K562 (cell line): Measurements from ENCODE around the gene DAGLB. TPM values are rescaled to one million over a fixed set of nuclear protein-coding genes. Genes with fewer than 3 reads are reported as not detected.
A peak's percentile ranks its signal among the peaks of the same experiment; 100 is the strongest.

Experiments used
- ATAC-seq: fragments of 200-7000 bp; cut with Tn5 transposase; 3 replicates; pipeline ENCODE4 v1.9.1; 2020; ENCODE audit warnings: moderate library complexity
- BruUV-seq: library from RNA; stranded (reverse); fragments of 400-500 nt; replicated peaks from 2 replicates; lab custom pipeline; 2021; lab: Mats Ljungman, UMichigan
- CTCF ChIA-PET: fragments of 300-600 bp; formaldehyde crosslinking; extraction: SDS; loops from one replicate; lab custom pipeline; 2021; ENCODE audit warnings: low intra/inter-chr PET ratio; lab: Yijun Ruan, JAX
- POLR2A ChIA-PET: fragments of 300-600, 350-650 bp; sonication (Branson Sonifier 250); formaldehyde crosslinking; extraction: SDS; loops from one replicate; lab custom pipeline; 2021; ENCODE audit warnings: antibody characterized with exemption, inconsistent platforms; lab: Yijun Ruan, JAX
- DNase-seq, 4 experiments: peaks; one replicate each; pipeline versions ENCODE4 v3.0.0 to v3.0.0-alpha.2; 2011 to 2018; ENCODE audit warnings: low spot score in 3 of 4, mixed read lengths in 3 of 4; ENCODE audit errors: extremely low read depth in 1 of 4
- FAIRE-seq: peaks from 2 replicates; lab custom pipeline; 2011; peaks lifted over from hg19 to GRCh38; lab: Jason Lieb, UNC
- H2AFZ ChIP-seq: 2 replicates; pipeline ENCODE4 v1.6.0; 2011; ENCODE audit warnings: low read depth, low read length, control low read depth, inconsistent platforms
- H3K27ac ChIP-seq: fragments of 200-600 bp; 3 replicates; pipeline ENCODE4 v1.8.0; 2011; ENCODE audit warnings: low read depth, mild to moderate bottlenecking, control low read depth, inconsistent platforms, low read length, moderate library complexity, mixed read lengths; ENCODE audit errors: extremely low read depth
- H3K27me3 ChIP-seq, 2 experiments: fragments of 300-600 bp in 1 of 2; 2 replicates in 1 of 2; 3 replicates in 1 of 2; pipeline versions ENCODE4 v1.6.0 to v1.8.0; 2011; ENCODE audit warnings: inconsistent platforms in 2 of 2, low read length in 2 of 2, mild to moderate bottlenecking in 1 of 2, mixed read lengths in 1 of 2, moderate library complexity in 1 of 2; ENCODE audit not compliant: control insufficient read depth in 2 of 2, insufficient read depth in 2 of 2
- H3K36me3 ChIP-seq: fragments of 300-600 bp; 3 replicates; pipeline ENCODE4 v1.8.0; 2011; ENCODE audit warnings: mild to moderate bottlenecking, low read length, inconsistent platforms; ENCODE audit not compliant: control insufficient read depth, insufficient read depth
- H3K4me1 ChIP-seq, 2 experiments: fragments of 200-600 bp in 1 of 2; replicated peaks in 1 of 2; 2 replicates in 1 of 2; 3 replicates in 1 of 2; pipeline versions ENCODE4 v1.5.1 to v1.8.0; 2011; ENCODE audit warnings: inconsistent platforms in 2 of 2, low read length in 2 of 2, mild to moderate bottlenecking in 1 of 2, mixed read lengths in 1 of 2, moderate library complexity in 1 of 2; ENCODE audit not compliant: control insufficient read depth in 2 of 2, insufficient read depth in 2 of 2
- H3K4me2 ChIP-seq: 2 replicates; pipeline ENCODE4 v1.6.1; 2011; ENCODE audit warnings: low read length, control low read depth, inconsistent platforms, mixed read lengths; ENCODE audit not compliant: insufficient read depth
- H3K4me3 ChIP-seq: fragments of 200-600 bp; sonication (generic), shearing (Covaris generic); 2 replicates; pipeline ENCODE4 v1.5.1; 2016; ENCODE audit warnings: control low read depth, inconsistent platforms
- H3K79me2 ChIP-seq: fragments of 200-600 bp; 3 replicates; pipeline ENCODE4 v1.8.0; 2011; ENCODE audit warnings: low read length, inconsistent platforms; ENCODE audit not compliant: control insufficient read depth, insufficient read depth
- H3K9ac ChIP-seq, 2 experiments: 2 replicates each; pipeline versions ENCODE4 v1.6.0 to v1.6.1; 2011; ENCODE audit warnings: low read depth in 2 of 2, low read length in 2 of 2, control low read depth in 1 of 2, inconsistent platforms in 1 of 2, mild to moderate bottlenecking in 1 of 2, mixed read lengths in 1 of 2; ENCODE audit not compliant: insufficient read depth in 1 of 2
- H3K9me1 ChIP-seq: one replicate; pipeline ENCODE4 v1.6.0; 2011; ENCODE audit warnings: inconsistent platforms, mild to moderate bottlenecking, low read length, moderate library complexity; ENCODE audit not compliant: control insufficient read depth, insufficient read depth
- H3K9me3 ChIP-seq: replicated peaks from 2 replicates; pipeline ENCODE4 v1.5.1; 2011; ENCODE audit warnings: low read depth, low read length, inconsistent platforms; ENCODE audit not compliant: control insufficient read depth, insufficient read depth
- H4K20me1 ChIP-seq: replicated peaks from 2 replicates; pipeline ENCODE4 v1.6.1; 2011; ENCODE audit warnings: low read length, inconsistent platforms, mixed read lengths; ENCODE audit not compliant: control insufficient read depth, insufficient read depth
- ARID1B ChIP-seq: fragments of 450-650 bp; IDR thresholded peaks from 2 replicates; pipeline ENCODE4 v1.6.1; 2016; ENCODE audit warnings: antibody characterized with exemption, mild to moderate bottlenecking, inconsistent platforms
- CBX3 ChIP-seq, 2 experiments: IDR thresholded peaks; 1 replicate in 1 of 2; 2 replicates in 1 of 2; pipeline ENCODE4 v1.6.1; 2012; ENCODE audit warnings: inconsistent platforms in 2 of 2, low read length in 2 of 2, borderline replicate concordance in 1 of 2, control low read depth in 1 of 2
- CTCF ChIP-seq, 3 experiments: IDR thresholded peaks in 2 of 3; conservative IDR thresholded peaks in 1 of 3; 2 replicates each; pipeline ENCODE4 v1.5.1; 2011 to 2012; ENCODE audit warnings: low read length in 3 of 3, mild to moderate bottlenecking in 3 of 3, control low read depth in 2 of 3, improper control_type of control experiment in 1 of 3, inconsistent platforms in 1 of 3, low read depth in 1 of 3, mixed read lengths in 1 of 3, moderate library complexity in 1 of 3; ENCODE audit not compliant: insufficient read depth in 2 of 3
- DACH1 ChIP-seq: fragments of 450-650 bp; IDR thresholded peaks from 2 replicates; pipeline ENCODE4 v1.6.1; 2018; ENCODE audit not compliant: partially characterized antibody
- E2F6 ChIP-seq, 2 experiments: IDR thresholded peaks; 2 replicates each; pipeline ENCODE4 v1.6.1; 2011; ENCODE audit warnings: borderline replicate concordance in 1 of 2, control low read depth in 1 of 2, low read depth in 1 of 2, low read length in 1 of 2, mild to moderate bottlenecking in 1 of 2, mixed read lengths in 1 of 2, moderate library complexity in 1 of 2; ENCODE audit not compliant: insufficient read depth in 1 of 2, insufficient read length in 1 of 2, poor library complexity in 1 of 2, severe bottlenecking in 1 of 2; ENCODE audit errors: extremely low read depth in 1 of 2
- GTF3C2 ChIP-seq: IDR thresholded peaks from 3 replicates; pipeline ENCODE4 v1.6.1; 2011; ENCODE audit warnings: borderline replicate concordance, mild to moderate bottlenecking, moderate library complexity; ENCODE audit not compliant: insufficient read length; ENCODE audit errors: extremely low read depth
- MAX ChIP-seq: sonication (generic); formaldehyde crosslinking; IDR thresholded peaks from 2 replicates; pipeline ENCODE4 v1.9.0; 2022; ENCODE audit warnings: mild to moderate bottlenecking, missing genetic modification reagents
- MYC ChIP-seq, 2 experiments: fragments of 250-450 bp in 1 of 2; sonication (Bioruptor Pico) in 1 of 2; IDR thresholded peaks; 2 replicates each; pipeline versions ENCODE4 v1.5.1 to v1.6.1; 2012 to 2021; ENCODE audit warnings: low read depth in 2 of 2, borderline replicate concordance in 1 of 2, improper control_type of control experiment in 1 of 2, low read length in 1 of 2, mild to moderate bottlenecking in 1 of 2, moderate library complexity in 1 of 2
- RAD21 ChIP-seq, 2 experiments: fragments of 250-450 bp in 1 of 2; fragments of 450-650 bp in 1 of 2; sonication (Bioruptor Pico) in 1 of 2; formaldehyde crosslinking in 1 of 2; IDR thresholded peaks in 1 of 2; conservative IDR thresholded peaks in 1 of 2; 2 replicates each; pipeline versions ENCODE4 v1.4.0 to v1.8.0; 2020 to 2022; ENCODE audit warnings: mild to moderate bottlenecking in 2 of 2, moderate library complexity in 1 of 2
- RBM25 ChIP-seq: fragments of 200-400 bp; formaldehyde crosslinking; IDR thresholded peaks from 2 replicates; pipeline ENCODE4 v1.6.1; 2018; ENCODE audit warnings: low read length, low read depth, moderate library complexity; ENCODE audit not compliant: severe bottlenecking
- YY1 ChIP-seq, 3 experiments: IDR thresholded peaks; 2 replicates each; pipeline ENCODE4 v1.6.1; 2011; ENCODE audit warnings: low read length in 2 of 3, mild to moderate bottlenecking in 2 of 3, moderate library complexity in 2 of 3, borderline replicate concordance in 1 of 3, control low read depth in 1 of 3, low read depth in 1 of 3; ENCODE audit not compliant: insufficient read depth in 3 of 3, insufficient replicate concordance in 2 of 3, control insufficient read depth in 1 of 3, insufficient read length in 1 of 3; ENCODE audit errors: extremely low read depth in 1 of 3
- WGBS: fragments of 100-300 bp; shearing (Covaris generic); methylation state at CpG from one replicate; pipeline ENCODE4 v1.1.6; 2016; ENCODE audit warnings: low coverage, mixed read lengths; ENCODE audit not compliant: insufficient coverage; ENCODE audit errors: missing lambda C conversion rate; 5-methylcytosine and 5-hydroxymethylcytosine counted together
- in situ Hi-C: fragments of 300-500 bp; cut with MboI; formaldehyde crosslinking; loops from 4 replicates; pipeline ENCODE4 v1.15.0; 2018; ENCODE audit warnings: inconsistent platforms, mixed read lengths
- intact Hi-C: fragments of 100-400 bp; cut with micrococcal nuclease; formaldehyde crosslinking; loops from 2 replicates; pipeline ENCODE4 v1.14.2; 2022
- polyA plus RNA-seq, 8 experiments: library from polyadenylated mRNA; depleted of rRNA in 4 of 8; stranded (reverse) in 5 of 8; unstranded in 3 of 8; fragments of >200 nt; fragmentation: Nextera tagmentation in 2 of 8; fragmentation: Illumina TruSeq in 1 of 8; extraction: Ambion mirVana in 2 of 8; extraction: Trizol in 1 of 8; gene quantifications; 2 replicates each; pipeline versions ENCODE4 v1.2.1 to v1.2.3, GENCODE V29; 2011 to 2014; ENCODE audit warnings: inconsistent platforms in 1 of 8, missing spikeins in 1 of 8
- total RNA-seq, 7 experiments: library from RNA; depleted of rRNA in 6 of 7; stranded (reverse); fragments of >200 nt in 6 of 7; fragmentation: Illumina TruSeq in 2 of 7; extraction: Trizol in 2 of 7; gene quantifications; 2 replicates each; pipeline versions ENCODE4 v1.2.1 to v1.2.3, GENCODE V29; 2011 to 2021; ENCODE audit warnings: low replicate concordance in 1 of 7

Gene DAGLB
- total and polyA plus RNA-seq, 9 of the 15 experiments (the other 6 are each of a cell fraction or from before 2014, with no cell fraction given) = 0.92 to 16.4 (median 9.3) TPM

GRCh38 chr7:6489612-6490011 is 41.9 kb upstream of the DAGLB start:
- Histone ChIP-seq H3K4me1 (peaks cover 1 to 2% of the 10 kb centered on the region in 2 experiments; a peak in 3 of 5 replicates), H3K79me2 (no peaks in the 10 kb centered on the region), H3K4me3 (no peak overlapping the region), H3K27ac (no peak overlapping the region), H3K4me2 (no peak overlapping the region), H3K9me3 (0 out of 2 replicates have a peak, but pooled peaks cover 3% of the 10 kb centered on the region), H3K36me3 (no peaks in the 10 kb centered on the region), H3K9ac (no peak overlapping the region), H4K20me1 (no peaks in the 10 kb centered on the region), H2AFZ (no peak overlapping the region), H3K27me3 (peaks cover 2 to 12% of the 10 kb centered on the region in 2 experiments; a peak in 3 of 5 replicates), H3K9me1 (no peaks in the 10 kb centered on the region)
- POLR2A ChIA-PET = interaction anchor here (0.7 to 1.1 kb wide), 2 partner anchors 9 to 467 kb away, joined by 3 read pairs; no protein-coding TSS in a partner anchor
- BruUV-seq = no TSS peak
- CTCF ChIA-PET = interaction anchor here (0.6 kb wide), 1 partner anchor 54 kb away, joined by 4 read pairs; no protein-coding TSS in a partner anchor
- 0 out of 2 replicates have a peak, but pooled peaks have one; percentile 53 for TF ChIP-seq MAX (CRISPR knock-in tag)
- TF ChIP-seq RAD21 (CRISPR knock-in tag; conservative IDR thresholded peaks at IDR 0.05 in 1 of 2, IDR thresholded peaks at IDR 0.05 in 1 of 2) = 0 out of 4 replicates have a peak, but pooled peaks of 1 of the 2 experiments have one; percentile 4
- peak in 1 of 3 experiments; percentile 24 for TF ChIP-seq YY1 (IDR thresholded peaks at IDR 0.05; ENCODE audit: borderline replicate concordance in 1 of 3, control insufficient read depth in 1 of 3, extremely low read depth in 1 of 3, insufficient read depth in 3 of 3, insufficient read length in 1 of 3, insufficient replicate concordance in 2 of 3, low read depth in 1 of 3, low read length in 2 of 3)
- peak in 1 of 2 experiments; percentile 20 for TF ChIP-seq E2F6 (IDR thresholded peaks at IDR 0.05; ENCODE audit: borderline replicate concordance in 1 of 2, extremely low read depth in 1 of 2, insufficient read depth in 1 of 2, insufficient read length in 1 of 2, low read depth in 1 of 2, low read length in 1 of 2, poor library complexity in 1 of 2, severe bottlenecking in 1 of 2)
- no peak for TF ChIP-seq ARID1B
- peak in 2 of 3 experiments; percentile 23 to 31; a peak in 2 of 6 replicates for TF ChIP-seq CTCF (IDR thresholded peaks at IDR 0.05 in 2 of 3, conservative IDR thresholded peaks at IDR 0.05 in 1 of 3; ENCODE audit: insufficient read depth in 2 of 3, low read depth in 1 of 3, low read length in 3 of 3)
- TF ChIP-seq MYC (IDR thresholded peaks at IDR 0.05; ENCODE audit: low read depth, low read length) = peak; percentile 38; the same call in 1 of the 2 replicates
- TF ChIP-seq MYC (CRISPR knock-in tag; IDR thresholded peaks at IDR 0.05; ENCODE audit: borderline replicate concordance, low read depth) = no peak
- TF ChIP-seq CBX3 (IDR thresholded peaks at IDR 0.05; ENCODE audit: borderline replicate concordance in 1 of 2, low read length in 2 of 2) = peak in 1 of 2 experiments; percentile 75; a peak in 1 of 3 replicates
- TF ChIP-seq DACH1 = peak; percentile 38
- peak; percentile 7 for TF ChIP-seq RBM25
- no peak for TF ChIP-seq GTF3C2
- intact Hi-C loops (no loop called here), in situ Hi-C loops (no loop called here)
- FAIRE-seq = no peak
- peak; percentile 71 for ATAC-seq
- DNase-seq = peak in 2 of 4 experiments; percentile 33 to 34
- 0% methylated on average over 1 of the region's 1 CpG for WGBS
